ENCODE results near the gene CCR5AS.

CCR5AS gene

GRCh38 chr3:46353090-46353489 is 53.8 kb downstream of the CCR5AS start:
- Histone ChIP-seq H3K4me1 (replicated peaks in 1 of 2) (peaks cover 0 to 3% of the 10 kb centered on the region in 2 donors), H3K27ac (no peak overlapping the region), H3K9me3 (replicated peaks in 1 of 3) (no peaks in the 10 kb centered on the region), H3K36me3 (replicated peaks in 1 of 2) (no peaks in the 10 kb centered on the region), H3K4me3 (no peak overlapping the region), H3K27me3 (peaks cover 8% of the 10 kb centered on the region)
- no peak for DNase-seq
- TF ChIP-seq CTCF (IDR thresholded peaks at IDR 0.05) = no peak
- TF ChIP-seq POLR2A (IDR thresholded peaks at IDR 0.05) = no peak
- intact Hi-C loops (cut with DNase I) = no loop called here
- 61 to 75% (median 65%) methylated on average over 4 of the region's 4 CpGs for WGBS, 4 donors

DNA sequence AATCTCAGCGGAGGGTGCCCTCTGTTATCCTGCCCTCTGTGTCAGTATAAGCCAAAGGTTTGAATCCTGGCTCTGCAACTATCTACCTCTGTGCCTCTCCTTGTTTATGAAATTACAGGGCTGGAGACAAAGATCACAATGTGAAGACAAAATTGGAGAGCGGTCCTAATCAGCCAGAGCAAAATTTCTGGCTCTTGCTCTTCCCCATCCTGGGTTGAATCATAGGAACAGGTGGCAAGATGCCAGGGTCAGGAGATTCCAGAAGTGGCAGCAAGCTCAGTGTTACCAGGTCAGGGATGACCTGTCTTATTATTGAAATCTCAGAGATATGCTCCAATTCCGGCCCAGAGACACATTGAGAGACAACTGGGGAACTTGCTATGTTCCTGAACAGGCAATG is 55.2 kb downstream of the CCR5AS start:
- intact Hi-C loops (cut with DNase I) = no loop called here
- TF ChIP-seq CTCF (IDR thresholded peaks at IDR 0.05) (no peak), POLR2A (IDR thresholded peaks at IDR 0.05) (no peak)
- 42 to 58% (median 54%) methylated on average over 3 of the region's 3 CpGs for WGBS, 4 donors
- H3K27me3 ChIP-seq = peaks cover 9% of the 10 kb centered on the region
- no peak overlapping the region for H3K27ac ChIP-seq
- DNase-seq = peak; percentile 52 to 70 (median 62)
- H3K36me3 ChIP-seq (replicated peaks in 1 of 2) = no peaks in the 10 kb centered on the region
- no peaks in the 10 kb centered on the region for H3K9me3 ChIP-seq (replicated peaks in 1 of 3)
- no peak overlapping the region for H3K4me3 ChIP-seq
- H3K4me1 ChIP-seq (replicated peaks in 1 of 2) = peaks cover 0 to 3% of the 10 kb centered on the region in 2 donors

DNA sequence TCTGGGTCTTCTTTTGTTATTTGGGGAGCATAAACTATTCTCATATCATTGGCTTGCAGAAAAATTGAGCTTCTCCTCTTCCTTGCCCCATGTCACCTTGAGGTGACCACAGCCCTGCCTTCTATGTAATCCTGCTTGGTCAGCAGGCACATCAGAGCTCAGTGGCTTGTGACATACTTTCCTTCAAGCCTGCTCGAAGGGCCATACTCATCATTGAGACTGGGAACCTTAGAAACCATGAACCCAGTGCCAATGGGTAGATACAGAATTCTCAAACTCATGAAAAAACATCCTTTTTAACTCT is 56.7 kb downstream of the CCR5AS start:
- TF ChIP-seq POLR2A (IDR thresholded peaks at IDR 0.05) (no peak), CTCF (IDR thresholded peaks at IDR 0.05) (no peak)
- H3K4me1 ChIP-seq (replicated peaks in 1 of 2) = peaks cover 0 to 3% of the 10 kb centered on the region in 2 donors
- no peak overlapping the region for H3K27ac ChIP-seq
- H3K9me3 ChIP-seq (replicated peaks in 1 of 3) = no peaks in the 10 kb centered on the region
- H3K4me3 ChIP-seq = no peak overlapping the region
- no peak for DNase-seq
- H3K27me3 ChIP-seq = peaks cover 9% of the 10 kb centered on the region
- intact Hi-C loops (cut with DNase I) = no loop called here
- no peaks in the 10 kb centered on the region for H3K36me3 ChIP-seq (replicated peaks in 1 of 2)
- 50 to 69% (median 68%) methylated on average over 1 of the region's 1 CpG for WGBS, 4 donors

DNA sequence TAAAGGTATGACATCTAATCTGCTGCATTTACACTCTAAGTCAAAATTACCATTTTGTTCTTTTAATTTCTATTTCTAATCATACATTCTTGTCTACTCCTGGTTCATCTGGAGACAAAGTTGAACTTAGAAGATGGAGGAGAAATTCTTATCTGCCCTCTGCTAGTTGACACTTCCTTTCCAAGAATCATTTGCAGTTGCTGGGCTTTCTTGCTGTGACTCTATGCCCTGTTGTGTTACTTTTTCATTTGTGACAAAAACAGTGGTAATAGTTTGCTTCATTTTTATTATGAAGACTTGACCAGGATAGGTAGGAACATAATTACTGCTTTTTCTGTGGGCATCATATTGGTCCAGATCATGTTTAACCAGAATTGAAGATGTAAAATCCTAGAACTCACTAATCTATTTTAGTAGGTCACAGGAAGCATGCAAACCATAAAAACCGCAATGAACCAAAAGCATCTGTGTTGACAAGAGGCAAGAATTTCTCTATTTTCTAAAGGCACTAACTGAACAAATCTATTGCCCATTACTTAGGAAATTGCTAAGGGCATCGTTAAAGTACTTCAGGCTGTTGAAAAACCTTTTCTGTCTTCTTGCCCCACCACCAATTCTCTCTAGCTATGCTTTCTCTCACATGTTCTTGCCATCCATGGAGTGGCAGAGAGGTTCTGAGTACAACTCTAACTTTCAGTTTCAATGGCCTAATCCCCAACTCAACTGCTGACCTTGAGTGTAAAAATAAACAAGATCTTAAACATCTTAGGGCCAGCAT is 57.2 kb downstream of the CCR5AS start:
- no peak for DNase-seq
- no peaks in the 10 kb centered on the region for H3K36me3 ChIP-seq (replicated peaks in 1 of 2)
- no peak overlapping the region for H3K4me3 ChIP-seq
- intact Hi-C loops (cut with DNase I) = no loop called here
- no peak overlapping the region for H3K27ac ChIP-seq
- H3K27me3 ChIP-seq = peaks cover 9% of the 10 kb centered on the region
- WGBS, 4 donors = 40 to 66% (median 56%) methylated on average over 2 of the region's 2 CpGs
- H3K9me3 ChIP-seq (replicated peaks in 1 of 3) = no peaks in the 10 kb centered on the region
- peaks cover 0 to 3% of the 10 kb centered on the region in 2 donors for H3K4me1 ChIP-seq (replicated peaks in 1 of 2)
- TF ChIP-seq CTCF (IDR thresholded peaks at IDR 0.05) = no peak
- no peak for TF ChIP-seq POLR2A (IDR thresholded peaks at IDR 0.05)
